Inferior parietal cortex (tissue), 1 donor: ENCODE measurements around the gene SYT9.
"Not testable (repeated sequence)": the region's sequence is repeated elsewhere in the genome, so short reads cannot be mapped to it uniquely, and the experiment has no call there.

Experiments used
- DNase-seq: peaks from one replicate; pipeline ENCODE4 v3.0.0-alpha.2; 2016; ENCODE audit errors: extremely low spot score

The SYT9 gene

GRCh38 chr11:7506243-7506642 lies 254.5 kb downstream of the SYT9 start:
- no peak for DNase-seq

GRCh38 chr11:7508087-7508486 lies 256.4 kb downstream of the SYT9 start:
- no peak for DNase-seq

GRCh38 chr11:7509966-7510365 lies 258.3 kb downstream of the SYT9 start:
- no peak for DNase-seq

GRCh38 chr11:7511401-7511800 lies 259.7 kb downstream of the SYT9 start:
- peak; percentile 84 for DNase-seq

DNA sequence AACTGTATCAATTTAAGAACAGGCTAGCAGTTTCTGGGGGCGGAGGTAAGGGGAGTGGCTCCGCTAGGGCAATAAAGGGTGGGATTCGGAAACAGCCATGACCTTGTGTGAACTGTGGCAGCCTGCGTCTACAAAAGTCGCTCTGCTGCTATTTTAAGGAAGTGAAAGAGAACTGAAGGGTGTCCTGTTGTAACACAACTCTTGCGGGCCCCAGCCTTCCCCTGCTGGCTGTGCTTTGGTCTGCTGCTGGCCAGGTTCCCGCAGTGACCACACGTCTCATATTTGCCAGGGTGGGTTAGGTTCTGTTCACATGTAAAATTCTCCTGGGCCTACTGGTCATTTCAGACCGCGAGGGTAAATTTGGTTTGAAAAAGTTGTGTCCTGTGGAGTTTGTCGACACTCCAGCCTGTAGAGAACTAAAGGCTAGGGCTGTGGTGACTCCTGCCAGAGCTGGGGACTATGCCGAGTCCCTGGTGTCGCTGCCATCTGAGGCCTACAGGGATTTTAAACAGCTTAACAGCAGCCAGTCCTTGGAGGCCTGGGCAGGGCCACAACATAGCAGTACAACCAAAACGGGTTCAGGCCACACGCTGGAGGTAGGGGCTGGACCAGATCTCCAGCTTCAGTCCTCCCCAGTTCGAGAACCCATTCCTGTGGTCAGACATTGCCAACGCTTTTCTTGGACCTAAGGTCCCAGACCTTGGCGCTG lies 261.0 kb downstream of the SYT9 start:
- DNase-seq: peak; percentile 39

- DNase-seq: peak; percentile 81
Measured at GRCh38 chr11:7513234-7514098, 261.8 kb downstream of the SYT9 start, which contains the start of gene PPFIBP2. Gene PPFIBP2, plus strand, starts transcription at chr11:7513999. Its CDS starts 35,477 bp downstream, at chr11:7549476.

DNA sequence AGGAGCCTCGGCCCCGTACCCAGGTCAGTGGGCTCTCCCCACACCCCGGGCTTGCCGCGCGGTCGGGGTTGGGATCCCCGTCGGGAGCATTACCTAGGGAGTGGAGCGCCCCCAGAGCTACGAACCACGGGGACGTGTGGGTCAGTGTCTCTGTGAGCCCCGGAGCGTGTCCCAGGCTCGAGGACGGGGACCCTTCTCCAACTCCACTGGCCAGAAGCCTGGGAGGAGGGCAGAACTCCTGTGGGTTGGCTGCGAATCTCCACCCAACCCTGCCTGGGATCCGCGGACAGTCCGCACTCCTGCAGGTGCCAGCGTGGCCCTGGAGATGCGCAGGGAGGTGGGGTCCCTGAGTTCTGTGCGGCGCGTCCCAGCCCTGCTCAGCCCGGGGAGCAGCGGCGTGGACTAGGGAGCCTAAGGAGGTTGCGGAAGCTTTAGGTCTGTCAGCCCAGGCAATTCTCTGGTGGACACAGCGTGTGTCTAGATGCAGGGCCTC lies 262.4 kb downstream of the SYT9 start:
- no peak for DNase-seq

- DNase-seq: no peak
Measured at GRCh38 chr11:7515447-7515886, 263.8 kb downstream of the SYT9 start.

DNA sequence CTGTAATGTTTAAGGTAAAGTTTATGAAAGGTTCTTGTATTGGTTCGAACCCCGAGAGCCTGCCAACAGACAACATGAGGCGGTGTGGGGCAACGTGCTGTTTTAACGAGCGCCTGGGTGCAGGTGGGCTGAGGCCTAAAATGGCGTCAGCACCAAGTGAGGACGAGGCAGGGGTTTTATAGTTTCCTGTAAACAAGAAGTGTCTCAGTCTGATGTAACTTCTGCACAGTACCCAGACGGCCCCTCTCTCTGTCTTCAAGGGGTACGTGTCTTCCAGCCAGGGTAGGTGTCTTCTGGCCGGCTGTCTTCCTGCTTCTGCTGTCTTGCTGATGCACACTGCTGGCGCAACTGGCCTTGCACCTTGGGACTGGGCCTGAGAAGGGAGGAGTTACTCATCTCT lies 264.8 kb downstream of the SYT9 start:
- no peak for DNase-seq

- not testable (repeated sequence) for DNase-seq
Measured at GRCh38 chr11:7517743-7518142, 266.0 kb downstream of the SYT9 start.
